Measurements from ENCODE around the gene AATK.

The AATK gene

GRCh38 chr17:81196505-81197408 is 30.7 kb upstream of the AATK start:
- no peak for DNase-seq (ENCODE audit: low read depth)

DNA sequence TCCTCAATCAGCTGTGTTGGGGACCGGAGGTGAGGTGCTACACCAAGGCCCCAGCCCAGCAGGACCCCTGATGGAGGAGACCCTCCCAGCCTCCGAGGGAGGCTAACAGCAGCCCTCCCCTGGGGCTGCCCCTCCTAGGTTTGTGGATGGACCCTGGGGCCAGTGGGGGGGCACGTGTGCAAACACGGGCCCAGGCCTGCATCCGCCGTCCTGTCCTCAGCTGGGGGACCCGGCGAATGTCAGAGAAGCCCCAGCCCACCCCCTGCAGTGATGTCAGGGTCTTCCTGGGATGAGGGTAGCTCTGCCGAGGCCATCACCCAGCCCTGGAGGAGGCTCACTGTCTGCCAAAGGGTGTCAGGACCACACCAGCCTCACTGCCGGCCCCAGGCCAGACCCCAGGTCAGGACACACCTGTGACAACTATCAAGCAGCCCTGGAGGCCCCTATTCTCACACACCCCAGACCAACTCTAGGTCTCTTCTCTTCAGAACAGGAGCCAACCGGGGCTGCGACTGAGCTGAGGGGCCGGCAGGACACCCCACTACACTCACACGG is 30.0 kb upstream of the AATK start:
- no peak for DNase-seq (ENCODE audit: low read depth)

- DNase-seq (ENCODE audit: low read depth) = no peak
Observed at GRCh38 chr17:81194941-81195901, 29.2 kb upstream of the AATK start.

GRCh38 chr17:81194225-81194760 is 28.3 kb upstream of the AATK start:
- DNase-seq (ENCODE audit: low read depth) = no peak

DNA sequence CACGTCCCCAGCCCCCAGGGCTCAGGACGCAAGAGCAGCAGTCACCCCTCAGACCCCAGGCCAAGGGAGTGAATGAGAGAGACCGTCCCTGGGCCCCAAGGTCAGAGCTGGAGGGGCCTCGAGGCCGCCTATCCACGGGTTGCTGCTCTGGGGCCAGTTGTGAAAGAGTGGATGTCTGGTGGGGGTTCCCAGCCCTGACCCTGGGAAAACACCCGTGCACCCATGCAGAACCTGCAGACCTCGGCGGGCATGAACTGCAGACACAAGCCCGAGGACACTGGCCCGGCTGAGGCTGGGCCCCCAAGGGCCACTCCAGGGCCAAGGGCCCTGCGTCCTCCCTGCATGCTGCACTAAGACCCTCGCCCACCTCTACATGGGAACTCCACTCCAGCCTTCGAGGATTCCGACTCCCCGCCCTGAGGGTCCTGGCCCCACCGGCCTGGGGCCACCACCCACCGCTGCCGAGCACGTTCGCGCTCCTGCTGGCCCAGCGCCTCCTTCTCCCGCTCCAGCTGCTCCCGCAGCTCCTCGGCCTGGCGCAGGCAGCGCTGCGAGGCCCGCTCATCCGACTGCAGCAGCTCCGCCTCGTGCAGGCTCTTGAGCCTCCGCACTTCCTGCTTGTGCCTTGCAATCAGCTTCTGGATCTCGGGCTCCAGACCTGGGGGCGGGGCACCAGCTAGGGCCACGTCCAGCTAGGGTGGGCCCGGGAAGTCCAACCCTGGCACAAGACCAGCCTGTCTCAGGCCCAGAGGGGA is 27.6 kb upstream of the AATK start:
- no peak for DNase-seq (ENCODE audit: low read depth)

GRCh38 chr17:81193051-81193410 is 27.0 kb upstream of the AATK start:
- no peak for DNase-seq (ENCODE audit: low read depth)

DNA sequence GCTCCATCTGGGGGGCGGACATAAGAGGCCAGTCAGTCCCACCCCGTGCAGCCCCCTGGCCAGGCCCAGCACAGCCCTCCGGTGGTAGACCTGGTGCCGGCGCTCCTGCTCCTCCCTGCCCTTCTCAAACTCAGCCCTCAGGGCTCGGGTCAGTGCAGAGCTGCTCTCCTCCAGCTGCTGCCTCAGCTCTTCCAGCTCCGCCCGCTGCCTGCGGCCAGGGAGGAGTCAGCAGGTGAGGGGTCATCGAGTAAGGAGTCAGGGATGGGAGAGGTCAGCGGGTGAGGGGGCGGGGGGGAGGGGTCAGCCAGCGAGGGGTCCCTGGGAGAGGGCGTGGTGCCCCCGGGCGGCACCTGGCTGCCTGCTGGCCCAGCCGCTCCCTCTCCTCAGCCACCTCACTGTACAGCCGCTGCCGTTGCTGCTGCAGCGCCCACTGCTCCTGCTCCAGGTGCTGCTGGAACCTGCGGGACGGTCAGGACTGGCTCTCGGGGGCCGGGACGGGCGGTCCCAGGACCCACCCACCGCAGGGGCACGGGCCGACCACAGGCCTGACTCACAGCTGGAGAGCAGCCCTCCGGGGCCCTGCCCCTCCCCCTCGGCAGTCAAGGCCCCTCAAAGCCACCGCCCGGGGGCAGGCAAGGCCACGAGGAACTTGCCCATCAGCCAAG is 26.5 kb upstream of the AATK start:
- DNase-seq (ENCODE audit: low read depth) = no peak

DNA sequence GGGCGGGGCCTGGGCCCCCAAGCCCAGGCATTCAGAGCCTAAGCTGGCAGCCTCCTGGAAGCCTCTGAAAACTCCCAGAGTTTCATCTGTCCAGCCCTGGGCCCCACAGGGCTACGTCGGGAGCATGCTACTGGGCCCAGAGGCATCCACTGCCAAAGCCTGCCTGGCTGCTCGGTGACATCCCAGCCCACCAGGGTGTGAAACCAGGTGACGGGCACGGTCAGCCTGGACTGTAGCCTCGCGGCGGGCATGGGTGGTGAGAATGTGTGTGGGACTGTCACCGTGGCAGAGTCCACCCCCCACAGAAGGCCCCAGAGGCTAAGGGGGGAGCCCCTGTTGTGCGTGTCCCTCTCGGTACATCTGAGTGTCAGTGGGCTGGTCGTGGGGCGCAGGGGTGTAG is 25.6 kb upstream of the AATK start:
- DNase-seq (ENCODE audit: low read depth) = no peak

- no peak for DNase-seq (ENCODE audit: low read depth)
Observed at GRCh38 chr17:81191116-81191515, 25.1 kb upstream of the AATK start.

GRCh38 chr17:81190591-81190990 is 24.6 kb upstream of the AATK start:
- no peak for DNase-seq (ENCODE audit: low read depth)

- DNase-seq (ENCODE audit: low read depth) = no peak
Observed at GRCh38 chr17:81189670-81190530, 23.9 kb upstream of the AATK start.

DNA sequence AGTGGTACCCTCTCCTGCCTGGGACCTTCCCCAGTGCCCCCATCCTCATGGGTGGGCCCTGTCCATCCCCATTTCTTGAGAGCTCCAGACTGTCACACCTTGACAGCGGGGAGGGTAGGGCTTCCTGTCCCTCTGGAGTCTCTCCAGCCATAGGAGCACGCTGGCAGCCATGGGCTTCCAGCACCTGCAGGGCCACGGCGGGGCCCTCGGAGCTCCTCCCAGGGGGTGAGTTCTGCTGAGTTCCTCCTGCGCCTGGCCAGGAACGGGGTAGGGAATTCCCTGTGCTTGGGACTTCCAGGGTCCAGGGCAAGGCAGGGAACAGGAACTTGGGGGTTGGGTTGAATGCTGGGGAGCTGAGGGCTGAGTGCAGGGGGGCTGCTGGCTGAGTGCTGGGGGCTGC is 23.0 kb upstream of the AATK start:
- DNase-seq (ENCODE audit: low read depth) = no peak

- DNase-seq (ENCODE audit: low read depth) = no peak
Observed at GRCh38 chr17:81188491-81188840, 22.4 kb upstream of the AATK start.

GRCh38 chr17:81187586-81188490 is 21.8 kb upstream of the AATK start:
- no peak for DNase-seq (ENCODE audit: low read depth)

DNA sequence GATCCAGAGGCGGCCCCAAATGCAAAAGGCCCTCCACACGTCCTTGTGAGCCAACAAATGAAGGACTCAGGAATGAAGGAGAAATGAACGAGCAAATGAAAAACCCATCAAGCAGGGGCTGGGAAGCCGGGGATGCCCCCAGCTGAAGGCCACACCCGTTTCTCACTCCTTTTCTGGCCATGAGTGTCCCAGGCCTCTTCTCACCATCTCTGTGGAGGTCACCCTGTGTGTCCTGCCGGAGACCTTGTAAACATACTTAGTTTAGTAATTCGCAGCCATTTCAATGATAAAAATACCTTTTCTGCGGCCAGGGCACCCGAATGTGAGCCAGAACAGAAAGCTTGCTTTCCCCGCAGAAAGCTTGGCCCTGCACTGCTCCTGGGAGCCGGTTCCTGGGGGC is 21.1 kb upstream of the AATK start:
- no peak for DNase-seq (ENCODE audit: low read depth)

- no peak for DNase-seq (ENCODE audit: low read depth)
Observed at GRCh38 chr17:81186203-81186602, 20.2 kb upstream of the AATK start.

DNA sequence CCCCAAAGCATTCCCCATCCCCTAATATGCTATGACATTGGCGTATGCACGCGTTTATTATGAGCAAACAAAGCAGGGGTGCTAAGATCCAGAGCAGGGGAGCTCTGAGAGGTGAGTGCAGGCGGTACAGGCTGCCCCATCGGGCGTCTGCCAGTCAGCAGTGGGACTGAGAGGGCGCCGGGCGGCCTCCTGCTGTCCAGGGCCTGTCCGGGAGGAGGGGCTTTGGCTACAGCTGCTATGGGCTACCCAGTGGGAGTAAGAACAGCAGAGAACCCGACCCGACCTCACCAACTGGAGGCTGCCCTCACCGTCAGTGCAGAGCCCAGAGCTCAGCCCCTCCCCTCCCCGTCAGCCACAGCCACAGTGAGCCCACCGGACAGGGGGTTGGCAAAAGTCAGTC is 18.5 kb upstream of the AATK start:
- no peak for DNase-seq (ENCODE audit: low read depth)

DNA sequence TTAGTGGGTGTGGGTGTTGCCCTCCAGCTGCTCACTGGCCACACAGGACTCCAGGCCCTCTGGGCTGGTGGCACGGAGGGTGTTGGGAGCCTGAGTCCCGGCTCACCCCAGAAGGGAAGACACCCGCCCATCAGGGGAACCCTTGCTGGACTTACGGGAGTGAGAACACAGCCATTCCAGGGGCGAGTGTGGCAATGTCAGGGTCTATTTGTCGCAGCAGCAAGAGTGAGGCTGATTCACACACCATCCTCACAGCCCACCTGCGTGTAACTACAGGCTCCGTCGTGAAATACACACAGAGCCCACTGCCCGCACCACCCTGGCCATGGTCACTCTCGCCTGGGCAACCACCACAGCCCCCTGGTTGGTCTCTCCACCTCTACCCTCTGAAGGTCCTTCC is 17.8 kb upstream of the AATK start:
- DNase-seq (ENCODE audit: low read depth) = no peak

DNA sequence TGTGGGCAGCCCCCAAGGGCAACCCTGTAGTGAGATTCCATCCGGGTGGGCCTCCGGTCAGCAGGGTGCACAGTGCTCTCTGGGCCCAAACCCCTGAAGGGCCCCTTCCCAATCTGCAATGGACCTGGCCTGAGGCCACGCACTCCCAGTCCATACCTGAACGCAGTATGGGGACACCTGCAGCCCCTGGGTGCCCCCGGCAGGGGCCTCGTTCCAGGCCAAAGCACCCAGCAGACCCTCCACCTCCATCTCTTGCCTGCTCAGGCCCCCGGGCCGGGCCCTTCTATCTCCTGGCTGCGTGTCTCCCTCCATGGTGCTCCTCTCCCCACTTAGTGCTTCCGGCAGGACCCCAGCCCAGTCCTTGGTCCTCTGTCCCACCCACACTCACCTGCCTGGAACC is 17.3 kb upstream of the AATK start:
- DNase-seq (ENCODE audit: low read depth) = no peak
